ENCODE measurements around the gene GCN1.

GRCh38 chr12:120119271-120119973 lies 75.1 kb downstream of the GCN1 start:
- TF ChIP-seq ZNF335 (tag by site-specific recombination; conservative IDR thresholded peaks at IDR 0.05) (no peak), CTCF (tag by site-specific recombination; IDR thresholded peaks at IDR 0.05) (no peak)
